A549 treated with Hydrocortisone at 1 μM for 4 hours (cell line): ENCODE measurements around the gene PLGRKT. TPM values are rescaled to one million over a fixed set of nuclear protein-coding genes. Genes with fewer than 3 reads are reported as not detected.

ENCODE experiments used
- total RNA-seq: library from RNA; stranded (reverse); fragments of 200-300 nt; extraction: Qiagen RNA extraction; gene quantifications from 5 replicates; pipeline ENCODE4 v1.2.3, GENCODE V29; 2022

The PLGRKT gene
- total RNA-seq = 22.1 to 26.4 TPM (median 25.5 TPM) in 5 replicates

GRCh38 chr9:5437254-5438216, at the start of gene PLGRKT:
Gene PLGRKT, minus strand, starts transcription at chr9:5437925. Its CDS starts 5,948 bp downstream, at chr9:5431977.

GRCh38 chr9:5450359-5451091, 12.8 kb upstream of the PLGRKT start, which contains the start of gene CD274:
Gene CD274, plus strand, starts transcription at chr9:5450542. Its CDS starts 5,572 bp downstream, at chr9:5456114.

GRCh38 chr9:5338992-5339981, 98.4 kb downstream of the PLGRKT start, which contains the start of gene RLN1:
Gene RLN1, minus strand, starts transcription at chr9:5339876. Its CDS starts 130 bp downstream, at chr9:5339746.

Other genes starting within 250 kb of the PLGRKT start
- gene INSL4, start 206.5 kb downstream of the PLGRKT start, total RNA-seq = 13.9 to 17.9 TPM (median 16.5 TPM) in 5 replicates
- 0.18 to 0.29 TPM (median 0.25 TPM) in 4 of 5 replicates, not detected in the other for gene RLN2, start 133.2 kb downstream of the PLGRKT start, total RNA-seq
- not detected in 5 replicates for gene RLN1, start 98.0 kb downstream of the PLGRKT start, total RNA-seq
- 1.0 to 2.1 TPM (median 1.3 TPM) in 5 replicates for gene CD274, start 12.6 kb upstream of the PLGRKT start, total RNA-seq
- 0.17 to 0.32 TPM (median 0.24 TPM) in 5 replicates for gene PDCD1LG2, start 72.6 kb upstream of the PLGRKT start, total RNA-seq
- gene RIC1, start 191.2 kb upstream of the PLGRKT start, total RNA-seq = 9.3 to 14.6 TPM (median 12.4 TPM) in 5 replicates